ENCODE results near the gene TMEM163.

The TMEM163 gene

DNA sequence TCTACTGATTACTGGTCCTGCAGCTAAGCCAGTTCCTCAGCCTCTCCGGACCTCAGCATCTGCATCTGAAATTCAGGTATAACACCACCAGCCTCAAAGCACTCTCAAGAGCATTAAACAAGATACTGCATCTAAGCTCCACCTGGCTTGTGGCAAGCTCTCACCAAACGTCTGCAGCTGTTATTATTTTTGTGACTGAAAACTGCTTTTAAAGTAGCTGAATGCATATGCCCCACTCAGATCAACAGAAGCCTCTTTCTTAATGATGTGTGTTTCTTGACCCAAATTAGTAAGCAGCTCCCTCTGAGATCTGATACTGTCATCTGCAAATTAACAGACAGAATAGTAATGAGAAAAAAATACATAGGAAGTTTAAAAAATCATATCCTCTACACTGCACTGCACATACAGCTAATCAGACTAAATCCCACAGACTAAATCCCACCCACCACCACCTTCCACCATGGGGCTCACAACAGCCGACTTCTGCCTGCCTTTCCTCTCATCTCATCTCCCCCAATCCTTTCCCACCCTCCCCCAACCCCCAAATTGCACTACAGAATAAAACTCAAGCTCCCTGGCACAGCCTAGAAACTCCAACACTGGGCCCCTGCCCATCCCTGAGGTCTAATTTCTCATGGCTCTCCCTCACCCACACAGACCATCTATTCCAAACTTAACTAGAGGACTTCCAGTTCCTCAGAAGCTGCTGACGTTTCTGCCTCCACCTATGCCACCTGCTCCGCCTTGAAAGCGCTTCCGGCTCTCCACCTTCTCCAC, 52.9 kb downstream of the TMEM163 start:
- ChIA-PET POLR2A (ENCODE audit: low non-redundant PET) (no interaction called here), CTCF (interaction anchor here (0.5 to 0.7 kb wide), 3 partner anchors 128 to 698 kb away, joined by 3 to 4 read pairs (median 3); no protein-coding TSS in a partner anchor)
- TF ChIP-seq, protein P1, sequence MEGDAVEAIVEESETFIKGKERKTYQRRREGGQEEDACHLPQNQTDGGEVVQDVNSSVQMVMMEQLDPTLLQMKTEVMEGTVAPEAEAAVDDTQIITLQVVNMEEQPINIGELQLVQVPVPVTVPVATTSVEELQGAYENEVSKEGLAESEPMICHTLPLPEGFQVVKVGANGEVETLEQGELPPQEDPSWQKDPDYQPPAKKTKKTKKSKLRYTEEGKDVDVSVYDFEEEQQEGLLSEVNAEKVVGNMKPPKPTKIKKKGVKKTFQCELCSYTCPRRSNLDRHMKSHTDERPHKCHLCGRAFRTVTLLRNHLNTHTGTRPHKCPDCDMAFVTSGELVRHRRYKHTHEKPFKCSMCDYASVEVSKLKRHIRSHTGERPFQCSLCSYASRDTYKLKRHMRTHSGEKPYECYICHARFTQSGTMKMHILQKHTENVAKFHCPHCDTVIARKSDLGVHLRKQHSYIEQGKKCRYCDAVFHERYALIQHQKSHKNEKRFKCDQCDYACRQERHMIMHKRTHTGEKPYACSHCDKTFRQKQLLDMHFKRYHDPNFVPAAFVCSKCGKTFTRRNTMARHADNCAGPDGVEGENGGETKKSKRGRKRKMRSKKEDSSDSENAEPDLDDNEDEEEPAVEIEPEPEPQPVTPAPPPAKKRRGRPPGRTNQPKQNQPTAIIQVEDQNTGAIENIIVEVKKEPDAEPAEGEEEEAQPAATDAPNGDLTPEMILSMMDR (conservative IDR thresholded peaks at IDR 0.05; ENCODE audit: low read depth), result no peak
- no peak for DNase-seq (ENCODE audit: low spot score)
- no peak overlapping the region for H3K27ac ChIP-seq

DNA sequence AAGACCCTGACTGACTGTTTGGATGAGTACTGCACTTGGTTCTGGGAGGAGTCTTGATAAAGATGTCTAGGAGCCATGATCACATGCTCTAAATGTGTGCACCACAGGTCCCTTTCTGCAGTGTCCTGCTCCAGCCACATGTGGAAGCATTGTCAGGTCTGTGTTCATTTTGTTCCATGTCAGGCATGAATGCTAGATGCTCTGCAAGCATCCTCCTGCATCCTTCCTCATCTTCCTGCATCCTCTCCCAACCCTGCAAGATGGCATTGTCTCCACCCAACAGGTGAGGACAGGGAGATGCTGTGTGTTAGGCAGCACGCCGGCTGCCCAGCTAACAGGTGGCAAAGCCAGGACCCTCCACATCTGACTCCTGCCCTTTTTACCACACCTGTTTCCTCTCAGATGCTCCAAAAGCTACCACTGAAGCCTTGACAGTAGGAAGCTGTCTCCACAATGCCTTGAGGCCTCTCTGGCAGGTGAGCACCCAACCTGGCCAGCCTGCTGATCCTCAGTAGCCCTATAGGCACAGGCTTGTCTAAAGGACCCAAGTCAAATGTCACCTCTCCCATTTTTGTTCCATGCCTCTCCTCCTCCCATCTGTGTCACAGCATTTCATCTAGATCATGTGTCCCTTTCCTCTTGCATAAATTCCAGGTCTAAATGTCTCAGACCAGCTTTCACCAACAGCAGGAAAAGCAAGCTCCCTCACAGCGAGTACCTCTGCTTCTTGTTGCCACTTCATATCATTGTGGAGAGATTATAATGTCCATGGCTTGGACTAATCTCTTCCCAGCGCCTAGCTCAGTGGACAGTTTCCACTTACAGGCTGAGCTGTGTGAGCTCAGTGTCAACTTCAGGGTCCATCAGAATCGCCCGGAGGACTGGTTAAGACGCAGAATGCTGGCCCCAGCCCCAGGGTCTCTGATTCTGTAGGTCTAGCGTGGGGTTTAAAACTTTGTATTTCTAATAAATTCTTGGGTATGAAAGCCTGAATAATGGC, 55.0 kb downstream of the TMEM163 start:
- DNase-seq (ENCODE audit: low spot score), result no peak
- CTCF ChIA-PET, result no interaction called here

DNA sequence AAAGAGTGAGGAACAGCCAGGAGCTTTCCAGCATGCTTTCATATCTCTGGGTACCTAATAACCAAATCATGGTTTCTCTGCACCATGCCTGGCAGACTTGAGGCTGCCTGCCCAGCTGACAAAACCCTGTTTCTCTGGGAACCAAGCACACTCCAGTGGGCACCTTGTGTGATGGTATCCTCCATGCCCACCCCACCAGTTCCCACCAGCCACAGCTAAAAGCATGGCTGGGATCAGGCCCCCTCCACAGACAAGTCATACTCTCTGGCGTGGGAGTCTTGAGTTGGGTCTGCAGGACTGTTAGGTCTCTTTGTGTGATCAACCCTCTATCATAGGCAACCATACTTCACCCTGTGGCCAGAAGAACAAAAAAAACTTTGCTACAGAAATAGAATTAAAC, 56.0 kb downstream of the TMEM163 start:
- TF ChIP-seq, protein P1 (conservative IDR thresholded peaks at IDR 0.05; ENCODE audit: low read depth), result no peak
- no peak for DNase-seq (ENCODE audit: low spot score)
- ChIA-PET POLR2A (ENCODE audit: low non-redundant PET) (interaction anchor here (0.5 kb wide), 1 partner anchor 241 kb away, joined by 3 read pairs; no protein-coding TSS in a partner anchor), CTCF (interaction anchor here (0.6 kb wide), 1 partner anchor 324 kb away, joined by 3 read pairs; no protein-coding TSS in a partner anchor)
- no peak overlapping the region for H3K27ac ChIP-seq

More for the DNA sequence above, 55.0 kb downstream of the TMEM163 start:
- POLR2A ChIA-PET (ENCODE audit: low non-redundant PET), result no interaction called here
- TF ChIP-seq, protein P1 (conservative IDR thresholded peaks at IDR 0.05; ENCODE audit: low read depth), result no peak
- H3K27ac ChIP-seq, result no peak overlapping the region

DNA sequence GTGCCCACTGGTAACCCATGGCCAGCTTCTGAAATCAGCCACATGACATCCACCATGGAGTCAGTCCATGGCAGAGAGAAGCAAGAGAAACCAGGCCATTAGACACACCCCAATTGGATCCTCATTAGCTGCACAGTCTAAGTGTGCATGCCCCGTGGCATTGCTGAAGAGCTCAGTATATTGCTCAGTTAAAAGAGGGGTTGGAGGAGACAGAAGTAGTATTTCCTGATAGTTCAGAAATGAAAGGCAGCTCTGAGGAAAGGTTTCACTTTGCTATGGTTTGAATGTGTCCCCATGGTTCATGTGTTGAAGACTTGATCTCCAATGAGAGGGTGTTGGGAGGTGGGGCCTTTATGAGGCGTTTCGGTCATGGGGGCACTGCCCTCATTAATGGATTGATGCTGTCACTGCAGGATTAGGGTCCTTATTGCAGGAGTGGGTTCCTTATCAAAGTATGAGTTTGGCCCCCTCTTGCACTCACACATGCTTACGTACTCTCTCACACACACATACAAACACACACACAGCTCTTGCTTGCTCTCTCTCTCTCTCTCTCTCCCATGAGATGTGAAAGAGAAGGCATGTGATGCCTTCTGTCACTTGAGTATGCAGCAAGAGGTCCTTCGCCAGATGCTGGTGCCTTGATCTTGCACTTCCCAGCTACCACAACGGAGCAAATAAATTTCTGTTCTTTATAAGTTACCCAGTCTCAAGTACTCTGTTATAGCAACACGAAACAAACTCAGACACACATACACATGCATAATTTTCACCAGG, 58.0 kb downstream of the TMEM163 start:
- CTCF ChIA-PET, result no interaction called here

DNA sequence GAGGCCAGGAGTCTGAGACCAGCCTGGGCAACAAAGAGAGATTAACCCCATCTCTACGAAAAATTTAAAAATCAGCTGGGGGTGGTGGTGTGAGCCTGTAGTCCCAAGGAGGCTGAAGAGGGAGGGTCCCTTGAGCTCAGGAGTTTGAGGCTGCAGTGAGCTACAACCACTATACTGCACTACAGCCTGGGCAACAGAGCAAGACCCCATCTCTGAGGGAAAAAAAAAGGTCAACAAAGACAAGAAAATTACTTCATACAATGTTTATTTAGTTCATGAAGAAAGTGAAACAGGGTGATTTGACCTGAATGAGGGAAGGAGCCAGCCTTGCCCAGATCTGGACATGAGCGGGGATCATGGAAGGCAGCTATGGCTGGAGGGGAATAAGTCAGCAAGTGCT, 59.1 kb downstream of the TMEM163 start:
- CTCF ChIA-PET, result interaction anchor here (0.6 kb wide), 1 partner anchor 34 kb away, joined by 4 read pairs; no protein-coding TSS in a partner anchor

More for the DNA sequence above, 58.0 kb downstream of the TMEM163 start:
- DNase-seq (ENCODE audit: low spot score), result no peak
- POLR2A ChIA-PET (ENCODE audit: low non-redundant PET), result no interaction called here
- H3K27ac ChIP-seq, result no peak overlapping the region
- TF ChIP-seq, protein P1 (conservative IDR thresholded peaks at IDR 0.05; ENCODE audit: low read depth), result no peak

More for the DNA sequence above, 59.1 kb downstream of the TMEM163 start:
- TF ChIP-seq, protein P1 (conservative IDR thresholded peaks at IDR 0.05; ENCODE audit: low read depth), result no peak
- POLR2A ChIA-PET (ENCODE audit: low non-redundant PET), result no interaction called here
- DNase-seq (ENCODE audit: low spot score), result no peak
- no peak overlapping the region for H3K27ac ChIP-seq

Measured in RWPE1 (cell line).